Measurements from ENCODE around the gene MSI1. TPM values are rescaled to one million over a fixed set of nuclear protein-coding genes. Genes with fewer than 3 reads are reported as not detected.

MSI1 gene
- total RNA-seq, 1 experiment from 2014 or later: 1.3 TPM

DNA sequence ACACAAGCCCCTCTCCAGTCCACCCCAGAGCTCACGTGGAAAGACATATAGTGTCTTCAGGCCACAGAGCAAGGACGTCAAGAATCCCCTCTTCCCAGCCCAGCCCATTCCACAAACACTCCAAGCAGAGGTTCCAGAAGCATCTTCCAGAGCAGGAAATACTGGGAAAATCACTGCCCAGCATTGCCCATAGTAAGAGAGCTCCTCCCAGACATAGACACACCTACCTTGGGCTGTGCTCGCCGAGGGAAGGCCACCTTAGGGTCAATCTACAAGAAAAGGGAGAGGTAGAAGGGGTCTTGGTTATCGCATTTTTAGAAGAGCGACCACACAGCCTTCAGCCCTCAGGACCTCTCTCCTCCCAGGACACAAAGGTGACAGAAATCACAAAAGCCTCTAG lies 4.5 kb downstream of the MSI1 start:
- DNase-seq (ENCODE audit: low read depth, low spot score): no peak
- in situ Hi-C loops (cut with HindIII; ENCODE audit: low pct_unique_long_range_greater_than_20kb, low sequenced_read_pairs): no loop called here

DNA sequence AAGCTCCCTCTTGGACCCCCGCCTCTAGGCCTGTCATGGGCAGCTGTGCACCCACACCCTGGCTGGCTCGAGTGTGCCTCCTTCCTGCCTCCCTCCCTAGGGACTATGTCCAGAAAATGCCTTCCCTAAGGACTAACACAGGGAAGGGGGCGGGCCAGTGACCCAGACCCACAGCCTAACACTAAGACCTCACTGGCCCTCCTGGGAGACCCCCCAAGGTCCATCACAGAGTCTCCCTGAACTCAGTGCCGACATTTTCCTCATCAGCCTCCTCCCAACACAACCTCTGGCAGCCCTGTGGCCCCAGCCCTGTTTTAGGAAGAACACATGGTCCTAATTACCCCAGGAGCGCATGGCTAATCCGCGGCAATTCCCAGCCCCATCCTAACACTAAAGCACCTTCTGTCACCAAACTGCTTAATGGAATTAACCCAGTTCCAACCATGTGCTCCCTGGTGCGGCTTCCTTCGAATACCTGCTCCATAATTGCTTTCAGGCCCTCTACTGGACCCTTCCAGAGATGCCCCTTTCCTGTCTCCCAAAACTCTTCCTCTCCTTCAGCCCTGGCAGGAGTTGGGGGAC lies 5.6 kb downstream of the MSI1 start:
- DNase-seq (ENCODE audit: low read depth, low spot score): no peak
- in situ Hi-C loops (cut with HindIII; ENCODE audit: low pct_unique_long_range_greater_than_20kb, low sequenced_read_pairs): no loop called here

DNA sequence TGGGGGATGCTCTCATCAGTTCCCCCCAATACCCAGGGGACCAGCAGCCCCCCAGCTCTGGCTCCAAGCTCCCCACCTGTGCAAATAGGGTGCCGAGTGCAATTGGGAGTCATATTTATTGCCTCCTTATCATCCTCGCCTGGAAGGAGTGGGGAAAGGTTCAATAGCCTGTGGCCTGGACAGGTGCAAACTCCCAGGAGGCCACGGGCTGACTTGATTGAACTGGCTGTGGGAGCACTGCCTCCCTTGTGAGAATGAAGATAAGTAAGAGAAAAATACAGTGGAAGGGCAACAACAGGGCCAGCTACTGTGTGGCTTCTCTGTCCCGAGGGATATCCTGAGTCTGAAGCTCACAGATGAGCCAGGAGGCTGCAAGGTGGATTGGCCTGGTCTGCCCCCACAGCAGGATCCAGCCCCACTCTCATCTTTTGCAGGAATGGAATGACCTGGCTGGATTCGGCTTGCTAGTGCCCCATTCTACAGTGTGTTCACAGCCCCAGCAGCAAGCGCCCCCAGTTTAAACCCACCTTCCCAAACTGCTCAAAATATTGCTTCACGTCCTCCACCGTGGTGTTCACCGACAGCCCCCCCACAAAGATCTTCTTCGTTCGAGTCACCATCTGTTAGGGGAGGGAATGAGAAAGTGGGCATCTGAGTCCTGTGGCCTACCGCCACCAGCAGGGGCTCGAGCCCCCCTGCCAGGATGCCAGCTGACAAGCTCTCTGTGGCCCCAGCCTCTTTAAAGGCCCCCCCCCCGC lies 6.3 kb downstream of the MSI1 start:
- DNase-seq (ENCODE audit: low read depth, low spot score): no peak
- in situ Hi-C loops (cut with HindIII; ENCODE audit: low pct_unique_long_range_greater_than_20kb, low sequenced_read_pairs): no loop called here

DNA sequence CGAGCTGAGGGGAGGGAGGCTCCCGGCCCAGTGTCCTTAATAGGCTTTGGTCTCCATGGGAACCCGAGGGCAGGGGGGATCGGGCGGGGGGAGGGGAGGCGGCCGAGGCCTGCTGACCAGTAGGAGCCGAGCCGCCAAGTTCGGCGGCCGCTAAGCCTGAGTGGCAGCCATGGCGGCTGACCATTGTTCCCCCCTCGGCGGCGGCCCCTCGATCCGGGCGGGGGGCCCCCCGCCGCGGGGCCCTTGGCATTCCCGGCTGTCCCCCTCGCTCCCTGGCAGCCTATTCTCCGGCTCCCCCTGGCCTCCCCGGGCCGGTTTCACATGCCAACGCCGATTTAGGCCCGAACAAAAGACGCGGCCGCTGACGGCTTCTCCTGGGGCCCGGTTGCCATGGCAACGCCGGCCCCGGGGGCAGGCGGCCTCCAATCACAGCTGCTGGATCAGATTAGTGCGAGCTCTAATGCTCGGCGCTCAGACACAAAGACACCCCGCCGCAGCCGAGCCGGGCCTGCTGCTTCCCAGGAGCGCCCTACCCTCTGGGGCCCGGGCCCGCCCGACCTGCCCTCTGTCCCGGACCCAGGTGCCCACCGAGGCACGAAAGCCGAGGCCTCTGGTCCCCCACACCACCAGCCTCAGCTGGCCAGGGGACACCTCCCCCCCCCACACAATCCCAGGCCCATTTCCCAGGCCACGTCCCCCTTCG lies 7.3 kb downstream of the MSI1 start:
- no peak for DNase-seq (ENCODE audit: low read depth, low spot score)
- in situ Hi-C loops (cut with HindIII; ENCODE audit: low pct_unique_long_range_greater_than_20kb, low sequenced_read_pairs): no loop called here

DNA sequence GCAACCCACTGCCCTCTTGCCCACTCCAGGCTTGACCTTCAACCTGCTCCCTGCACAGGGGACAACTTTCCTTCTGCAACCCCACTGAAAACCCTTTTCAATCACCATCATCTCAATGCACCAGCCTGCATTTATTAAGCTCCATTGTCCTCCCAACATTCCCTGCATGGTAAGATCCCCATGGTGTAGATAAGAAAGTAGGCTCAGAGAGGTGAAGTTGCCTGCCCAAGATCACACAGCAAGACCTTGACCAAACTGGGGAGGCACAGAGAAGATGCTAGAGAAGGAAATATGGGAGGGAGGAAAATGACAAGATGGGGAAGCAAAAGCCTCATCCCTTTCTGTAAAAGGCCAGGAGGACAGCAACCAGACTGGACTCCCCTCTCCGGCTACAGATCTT lies 9.8 kb downstream of the MSI1 start:
- in situ Hi-C loops (cut with HindIII; ENCODE audit: low pct_unique_long_range_greater_than_20kb, low sequenced_read_pairs): no loop called here

DNA sequence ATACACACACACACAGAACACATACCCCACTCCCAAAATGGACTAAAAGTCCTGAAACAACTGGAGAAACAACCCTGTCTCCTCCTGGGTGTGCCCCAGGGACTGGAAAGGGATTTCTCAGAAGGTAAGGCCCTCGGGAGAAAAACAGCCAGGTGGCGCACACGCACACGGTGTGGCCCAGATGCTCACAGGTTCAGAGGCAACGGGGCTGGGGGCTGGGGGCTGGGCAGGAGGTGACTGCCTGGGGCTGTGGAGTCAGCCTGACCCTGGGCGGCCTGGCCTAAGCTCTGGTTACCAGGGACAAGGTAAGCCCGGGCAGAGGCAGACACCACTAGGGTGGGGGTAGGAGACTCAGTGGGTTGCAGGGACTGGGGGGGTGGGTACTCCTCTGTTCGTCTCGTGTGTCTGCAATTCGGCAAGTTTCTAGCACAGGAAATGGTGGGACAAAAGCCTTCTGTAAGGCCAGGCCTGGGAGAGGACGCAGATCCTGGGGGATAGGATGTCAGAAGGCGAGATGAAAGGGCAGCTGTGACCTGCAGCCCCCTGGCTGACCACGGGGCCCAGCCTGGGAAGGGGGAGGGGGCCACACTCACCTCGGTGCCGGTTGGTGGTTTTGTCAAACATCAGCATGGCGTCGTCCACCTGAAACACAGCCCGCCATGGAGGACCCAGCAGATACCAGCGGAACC lies 10.4 kb downstream of the MSI1 start:
- in situ Hi-C loops (cut with HindIII; ENCODE audit: low pct_unique_long_range_greater_than_20kb, low sequenced_read_pairs): no loop called here
- DNase-seq (ENCODE audit: low read depth, low spot score): no peak

More for the DNA sequence above, 9.8 kb downstream of the MSI1 start:
- DNase-seq (ENCODE audit: low read depth, low spot score): no peak

DNA sequence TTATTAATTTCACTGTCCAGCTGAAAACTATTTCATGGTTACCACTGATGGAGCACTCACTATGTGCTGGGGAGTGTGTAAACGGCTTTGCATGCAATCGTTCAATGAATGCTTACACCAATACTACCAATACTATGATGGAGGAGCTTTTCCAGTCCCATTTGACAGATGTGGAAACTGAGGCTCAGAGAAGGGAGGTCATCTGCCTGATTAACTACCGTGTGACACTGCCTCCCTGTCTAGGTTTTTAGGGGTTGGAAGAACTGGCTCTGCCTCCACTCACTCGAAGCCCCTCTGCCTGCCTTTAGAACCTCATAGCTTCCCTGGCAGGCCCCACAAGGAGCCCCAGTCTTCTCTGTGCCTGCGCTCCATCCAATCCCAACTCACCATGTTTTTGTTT lies 11.9 kb downstream of the MSI1 start:
- in situ Hi-C loops (cut with HindIII; ENCODE audit: low pct_unique_long_range_greater_than_20kb, low sequenced_read_pairs): no loop called here
- DNase-seq (ENCODE audit: low read depth, low spot score): no peak

DNA sequence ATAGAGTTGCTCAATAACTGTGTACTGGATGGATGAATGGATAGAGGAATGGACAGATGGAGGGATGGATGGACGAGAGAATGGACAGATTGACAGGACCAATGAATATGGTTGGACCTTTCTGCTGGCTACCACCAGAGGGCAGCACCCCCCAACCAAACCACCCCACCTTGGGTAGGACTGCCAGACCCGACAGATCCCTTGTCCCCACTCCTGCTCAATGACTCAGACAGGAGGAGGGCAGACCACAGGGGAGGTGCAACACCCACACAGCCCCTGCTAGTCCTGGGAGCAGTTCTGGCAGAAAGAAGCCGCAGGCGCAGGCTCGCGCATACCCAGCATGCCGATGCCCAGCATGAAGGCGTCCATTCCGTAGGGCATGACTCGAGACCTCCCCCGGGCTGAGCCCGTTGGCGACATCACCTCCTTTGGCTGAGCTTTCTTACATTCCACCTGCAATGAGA lies 12.4 kb downstream of the MSI1 start:
- peak; percentile 82 for DNase-seq (ENCODE audit: low read depth, low spot score)
- in situ Hi-C loops (cut with HindIII; ENCODE audit: low pct_unique_long_range_greater_than_20kb, low sequenced_read_pairs): no loop called here

DNA sequence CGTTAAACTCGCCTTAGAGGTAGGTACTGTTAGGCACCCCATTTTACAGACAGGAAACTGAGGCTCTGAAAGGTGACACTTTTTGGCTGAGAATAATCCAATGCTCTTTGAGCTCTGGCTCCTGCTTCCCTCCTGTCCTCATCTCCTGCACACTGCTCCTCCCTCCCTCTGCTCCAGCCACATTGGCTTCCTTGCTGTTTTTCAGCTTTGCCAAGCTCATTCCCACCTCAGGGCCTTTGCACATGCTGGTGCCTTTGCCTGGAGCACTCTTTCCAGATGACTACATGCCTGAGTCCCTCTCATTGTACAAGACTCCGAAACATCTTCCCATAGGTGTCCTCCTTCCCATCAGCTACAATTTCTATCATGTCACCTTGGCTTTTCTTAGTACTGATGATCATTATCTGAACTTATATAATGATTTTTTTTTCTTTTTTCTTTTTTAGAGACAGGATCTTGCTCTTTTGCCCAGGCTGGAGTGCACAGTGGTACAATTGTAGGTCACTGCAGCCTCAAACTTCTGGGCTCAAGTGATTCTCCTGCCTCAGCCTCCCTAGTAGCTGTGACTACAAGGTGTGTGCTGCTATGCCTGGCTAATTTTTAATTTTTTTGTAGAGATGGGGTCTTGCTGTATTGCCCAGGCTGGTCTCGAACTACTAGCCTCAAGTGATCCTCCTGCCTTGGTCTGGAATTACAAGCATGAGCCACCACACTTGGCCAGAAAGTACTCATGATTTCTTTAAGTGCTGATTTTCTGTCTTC lies 15.2 kb downstream of the MSI1 start:
- in situ Hi-C loops (cut with HindIII; ENCODE audit: low pct_unique_long_range_greater_than_20kb, low sequenced_read_pairs): no loop called here
- DNase-seq (ENCODE audit: low read depth, low spot score): no peak

DNA sequence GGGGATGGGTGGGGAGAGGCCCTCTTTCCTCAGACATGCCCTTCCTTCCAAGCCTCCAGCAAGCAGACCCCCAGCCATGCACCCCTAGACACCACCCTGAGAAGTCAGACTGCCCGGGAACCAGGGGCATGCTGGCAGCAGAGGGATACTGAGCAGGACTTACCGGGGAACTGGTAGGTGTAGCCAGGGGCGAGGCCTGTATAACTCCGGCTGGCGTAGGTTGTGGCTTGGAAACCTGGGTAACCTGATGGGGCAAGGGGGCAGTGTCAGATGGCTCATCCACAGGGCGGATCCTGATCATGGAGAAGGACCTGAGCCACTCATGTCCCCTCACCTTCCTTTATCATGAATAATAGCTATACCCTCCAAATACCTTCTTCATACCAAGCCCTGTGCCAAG lies 15.8 kb downstream of the MSI1 start:
- in situ Hi-C loops (cut with HindIII; ENCODE audit: low pct_unique_long_range_greater_than_20kb, low sequenced_read_pairs): no loop called here
- no peak for DNase-seq (ENCODE audit: low read depth, low spot score)

DNA sequence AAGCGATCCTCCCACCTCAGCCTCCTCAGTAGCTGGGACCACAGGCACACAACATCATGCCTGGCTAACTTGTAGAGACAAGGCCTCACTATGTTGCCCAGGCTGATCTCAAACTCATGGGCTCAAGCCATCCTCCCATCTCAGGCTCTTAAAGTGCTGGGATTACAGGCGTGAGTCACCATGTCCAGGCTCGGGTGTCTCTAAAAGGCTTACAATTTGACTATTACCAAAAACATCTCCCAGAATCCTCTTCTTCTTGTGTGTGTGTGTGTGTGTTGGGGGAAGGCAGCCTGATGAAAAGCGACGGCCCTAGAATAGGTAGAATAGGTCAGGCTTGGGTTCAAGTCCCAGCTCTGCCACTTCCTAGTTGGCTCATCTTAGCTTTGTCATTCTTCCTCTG lies 16.8 kb downstream of the MSI1 start:
- no peak for DNase-seq (ENCODE audit: low read depth, low spot score)
- in situ Hi-C loops (cut with HindIII; ENCODE audit: low pct_unique_long_range_greater_than_20kb, low sequenced_read_pairs): no loop called here

DNA sequence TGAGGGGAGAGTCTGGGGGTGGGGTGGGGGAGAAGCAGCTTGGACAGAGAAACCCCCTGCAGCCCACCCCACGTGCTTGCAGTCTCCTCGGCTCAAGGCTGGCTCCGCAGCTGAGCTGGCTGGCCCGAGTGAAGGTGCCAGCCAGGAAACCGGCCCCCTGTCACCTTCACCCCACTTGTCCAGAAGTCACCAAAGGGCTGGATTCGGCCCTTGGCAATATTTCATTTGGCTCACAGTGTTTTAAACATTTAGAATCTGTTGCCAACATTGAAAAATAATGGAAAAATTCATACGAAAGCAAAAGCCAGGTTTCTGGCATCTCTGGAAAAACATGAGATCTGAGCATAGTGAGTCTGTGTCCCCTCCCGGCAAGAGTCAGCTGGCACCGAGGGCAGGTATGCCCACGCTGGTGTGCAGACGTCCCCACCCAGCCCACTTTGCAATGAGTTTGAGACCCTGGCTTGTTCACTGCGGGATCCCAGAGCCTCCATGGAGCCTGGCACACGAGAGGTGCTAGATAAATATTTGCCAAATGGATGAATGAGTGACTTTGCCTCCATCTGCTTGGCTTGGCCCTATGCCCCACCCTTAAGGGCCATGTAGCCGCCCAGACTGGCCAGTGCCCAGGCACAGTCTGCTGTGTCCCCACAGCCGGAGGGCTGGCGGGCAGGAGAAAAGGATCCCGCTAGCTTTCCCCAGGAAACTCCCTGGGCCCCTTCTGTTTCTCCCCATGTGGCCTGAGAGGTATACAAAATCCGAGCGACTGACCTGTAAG lies 18.2 kb downstream of the MSI1 start:
- in situ Hi-C loops (cut with HindIII; ENCODE audit: low pct_unique_long_range_greater_than_20kb, low sequenced_read_pairs): no loop called here

DNA sequence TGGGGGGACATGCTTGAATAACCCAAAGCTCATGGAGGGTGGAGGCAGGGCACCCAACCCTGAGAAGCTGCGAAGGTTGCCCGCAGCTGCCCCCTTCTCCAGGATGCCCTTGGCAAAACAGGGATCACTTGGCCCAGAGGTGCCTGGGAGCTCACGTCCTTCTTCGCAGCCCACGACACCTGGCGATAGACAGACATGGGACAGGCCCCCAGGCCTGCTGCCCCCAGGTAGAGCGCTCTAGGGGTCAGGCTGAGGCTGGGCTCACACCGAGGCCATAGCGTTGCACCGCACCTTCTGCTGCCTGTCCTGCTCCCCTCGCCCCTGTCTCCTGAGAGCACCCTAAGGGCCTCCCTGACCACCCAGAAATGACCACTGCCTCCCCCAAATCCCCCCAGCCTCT lies 21.2 kb downstream of the MSI1 start:
- in situ Hi-C loops (cut with HindIII; ENCODE audit: low pct_unique_long_range_greater_than_20kb, low sequenced_read_pairs): no loop called here
- no peak for DNase-seq (ENCODE audit: low read depth, low spot score)

More for the DNA sequence above, 18.2 kb downstream of the MSI1 start:
- DNase-seq (ENCODE audit: low read depth, low spot score): no peak

DNA sequence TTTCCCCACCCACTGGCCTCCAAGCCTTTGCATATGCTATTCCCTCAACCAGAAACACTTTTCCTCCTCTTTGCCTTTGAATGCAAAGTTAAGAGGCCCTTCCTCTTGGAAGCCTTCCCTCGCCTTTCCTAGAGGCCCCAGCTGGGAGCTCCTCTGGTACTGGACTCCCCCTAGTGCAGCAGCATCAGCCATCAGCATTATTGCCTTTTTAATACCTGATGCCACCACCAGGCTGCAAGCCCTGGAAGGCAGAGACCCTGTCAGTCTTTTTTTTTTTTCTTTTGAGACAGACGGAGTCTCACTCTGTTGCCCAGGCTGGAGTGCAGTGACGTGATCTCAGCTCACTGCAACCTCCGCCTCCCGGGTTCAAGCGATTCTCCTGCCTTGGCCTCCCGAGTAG lies 22.3 kb downstream of the MSI1 start:
- DNase-seq (ENCODE audit: low read depth, low spot score): no peak
- in situ Hi-C loops (cut with HindIII; ENCODE audit: low pct_unique_long_range_greater_than_20kb, low sequenced_read_pairs): no loop called here

DNA sequence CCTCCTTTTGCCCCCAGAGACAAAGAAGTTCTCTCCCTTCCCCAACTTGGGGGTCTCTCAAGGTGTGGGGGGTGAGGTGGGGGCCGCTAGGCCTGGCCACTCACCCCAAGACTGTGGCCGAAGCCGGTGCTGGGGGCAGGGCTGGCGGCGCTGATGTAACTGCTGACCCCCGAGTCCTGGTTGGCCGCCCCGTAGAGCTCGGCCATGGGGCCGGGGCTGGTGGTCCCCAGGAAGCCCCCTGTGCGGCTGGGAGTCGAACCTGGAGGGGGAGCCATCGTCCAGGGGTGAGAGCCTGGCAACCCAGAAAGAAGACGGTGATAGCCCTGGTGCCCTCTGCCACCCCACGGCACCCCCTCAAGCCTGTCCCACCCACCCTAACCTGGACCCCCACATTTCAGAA lies 22.9 kb downstream of the MSI1 start:
- in situ Hi-C loops (cut with HindIII; ENCODE audit: low pct_unique_long_range_greater_than_20kb, low sequenced_read_pairs): no loop called here
- DNase-seq (ENCODE audit: low read depth, low spot score): no peak

DNA sequence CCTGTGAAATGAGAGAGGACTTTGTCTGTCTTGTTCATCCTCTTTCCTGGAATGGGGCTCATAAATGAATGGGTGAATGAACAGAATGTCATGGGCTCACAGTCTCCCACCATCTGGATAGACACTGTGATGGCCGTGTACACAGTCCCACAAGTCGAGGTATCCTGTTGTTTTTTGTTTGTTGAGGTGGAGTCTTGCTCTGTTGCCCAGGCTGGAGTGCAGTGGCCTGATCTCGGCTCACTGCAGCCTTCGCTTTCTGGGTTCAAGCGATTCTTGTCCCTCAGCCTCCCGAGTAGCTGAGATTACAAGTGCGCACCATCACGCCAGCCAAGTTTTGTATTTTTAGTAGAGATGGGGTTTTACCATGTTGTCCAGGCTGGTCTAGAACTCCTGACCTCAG lies 25.3 kb downstream of the MSI1 start:
- in situ Hi-C loops (cut with HindIII; ENCODE audit: low pct_unique_long_range_greater_than_20kb, low sequenced_read_pairs): no loop called here
- DNase-seq (ENCODE audit: low read depth, low spot score): no peak

DNA sequence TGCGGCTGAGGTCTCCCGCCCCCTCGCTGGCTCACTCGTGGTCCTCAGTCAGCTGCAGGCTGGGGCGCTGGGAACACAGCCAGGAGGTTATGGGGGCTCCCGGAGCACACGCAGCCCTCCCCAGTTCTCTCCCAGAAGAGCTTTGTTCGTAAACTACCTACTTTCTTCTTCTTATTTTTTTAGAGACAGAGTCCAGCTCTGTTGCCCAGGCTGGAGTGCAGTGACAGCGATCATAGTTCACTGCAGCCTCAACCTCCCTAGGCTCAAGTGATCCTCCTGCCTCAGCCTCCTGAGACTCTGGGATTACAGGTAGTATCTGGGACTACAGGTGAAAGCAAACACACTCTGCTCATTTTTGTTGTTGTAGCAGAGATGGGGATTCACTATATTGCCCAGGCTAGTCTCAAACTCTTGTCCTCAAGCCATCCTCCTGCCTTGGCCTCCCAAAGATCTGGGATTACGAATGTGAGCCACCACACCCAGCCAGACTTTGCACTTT lies 25.9 kb downstream of the MSI1 start:
- no peak for DNase-seq (ENCODE audit: low read depth, low spot score)
- in situ Hi-C loops (cut with HindIII; ENCODE audit: low pct_unique_long_range_greater_than_20kb, low sequenced_read_pairs): no loop called here
